Stimulated activated naive B cell treated with anti-CD40 and anti-IgM and Interleukin-4, amounts not matched to agents 10 μg/mL and 1 μg/mL and 100 μg/mL, for 72 hours (primary cell): ENCODE results near the gene SLC13A2.

Experiments
- ATAC-seq, 2 donors: fragments of 150-1000 bp; cut with Tn5 transposase; replicated peaks; 2 replicates each; pipeline ENCODE4 v1.10.0; 2021; ENCODE audit warnings: moderate library complexity in 1 of 2
- DNase-seq: peaks from one replicate; pipeline ENCODE4 v3.0.0; 2021
- H3K27ac Mint-ChIP-seq: one replicate; pipeline ENCODE4 v1.8.0; 2022; ENCODE audit warnings: mild to moderate bottlenecking, mixed read lengths
- H3K27me3 Mint-ChIP-seq, 2 donors: one replicate each; pipeline ENCODE4 v1.8.0; 2022; ENCODE audit warnings: mixed read lengths in 2 of 2
- H3K36me3 Mint-ChIP-seq, 2 donors: one replicate each; pipeline ENCODE4 v1.8.0; 2022; ENCODE audit warnings: mixed read lengths in 2 of 2, mild to moderate bottlenecking in 1 of 2
- H3K4me1 Mint-ChIP-seq, 2 donors: one replicate each; pipeline ENCODE4 v1.8.0; 2022; ENCODE audit warnings: mixed read lengths in 2 of 2, mild to moderate bottlenecking in 1 of 2
- H3K4me3 Mint-ChIP-seq, 2 donors: one replicate each; pipeline ENCODE4 v1.8.0; 2022; ENCODE audit warnings: mild to moderate bottlenecking in 2 of 2, mixed read lengths in 2 of 2, moderate library complexity in 1 of 2
- H3K9me3 Mint-ChIP-seq, 2 donors: one replicate each; pipeline ENCODE4 v1.8.0; 2022; ENCODE audit warnings: mixed read lengths in 2 of 2, mild to moderate bottlenecking in 1 of 2

Gene SLC13A2

GRCh38 chr17:28492352-28493310 is 19.2 kb downstream of the SLC13A2 start:
- H3K27me3 Mint-ChIP-seq, result peaks cover 3 to 16% of the 10 kb centered on the region in 2 donors
- no peak overlapping the region for H3K4me3 Mint-ChIP-seq
- ATAC-seq (peak; percentile 74 to 80), DNase-seq (no peak)
- H3K27ac Mint-ChIP-seq, result peak overlapping the region; percentile 60
- peaks cover 10 to 28% of the 10 kb centered on the region in 2 donors for H3K4me1 Mint-ChIP-seq
- no peaks in the 10 kb centered on the region for H3K9me3 Mint-ChIP-seq
- no peaks in the 10 kb centered on the region for H3K36me3 Mint-ChIP-seq

GRCh38 chr17:28493460-28493859 is 20.0 kb downstream of the SLC13A2 start:
- Mint-ChIP-seq H3K27ac (no peak overlapping the region), H3K4me3 (no peak overlapping the region), H3K27me3 (peaks cover 3 to 16% of the 10 kb centered on the region in 2 donors), H3K4me1 (peaks cover 10 to 28% of the 10 kb centered on the region in 2 donors), H3K9me3 (no peaks in the 10 kb centered on the region), H3K36me3 (no peaks in the 10 kb centered on the region)
- no peak for ATAC-seq
- DNase-seq, result no peak

GRCh38 chr17:28494445-28495188 is 21.2 kb downstream of the SLC13A2 start:
- DNase-seq (peak; percentile 70), ATAC-seq (peak; percentile 84 to 86)
- H3K4me1 Mint-ChIP-seq, result peaks cover 10 to 28% of the 10 kb centered on the region in 2 donors
- H3K4me3 Mint-ChIP-seq, result no peak overlapping the region
- H3K27me3 Mint-ChIP-seq, result peaks cover 3 to 16% of the 10 kb centered on the region in 2 donors
- H3K36me3 Mint-ChIP-seq, result no peaks in the 10 kb centered on the region
- H3K27ac Mint-ChIP-seq, result no peak overlapping the region
- no peaks in the 10 kb centered on the region for H3K9me3 Mint-ChIP-seq

- Mint-ChIP-seq H3K27me3 (peaks cover 3 to 16% of the 10 kb centered on the region in 2 donors), H3K36me3 (no peaks in the 10 kb centered on the region), H3K9me3 (no peaks in the 10 kb centered on the region), H3K4me3 (no peak overlapping the region), H3K4me1 (peaks cover 17 to 33% of the 10 kb centered on the region in 2 donors), H3K27ac (no peak overlapping the region)
- ATAC-seq (no peak), DNase-seq (no peak)
Observed at GRCh38 chr17:28495635-28496034, 22.2 kb downstream of the SLC13A2 start.

- H3K36me3 Mint-ChIP-seq, result no peaks in the 10 kb centered on the region
- no peak overlapping the region for H3K4me3 Mint-ChIP-seq
- peaks cover 22 to 38% of the 10 kb centered on the region in 2 donors for H3K4me1 Mint-ChIP-seq
- H3K9me3 Mint-ChIP-seq, result no peaks in the 10 kb centered on the region
- no peak overlapping the region for H3K27ac Mint-ChIP-seq
- DNase-seq (no peak), ATAC-seq (no peak)
- peaks cover 3 to 10% of the 10 kb centered on the region in 2 donors for H3K27me3 Mint-ChIP-seq
Observed at GRCh38 chr17:28497931-28498330, 24.5 kb downstream of the SLC13A2 start.

GRCh38 chr17:28498652-28499363 is 25.4 kb downstream of the SLC13A2 start:
- ATAC-seq, result no peak
- H3K4me1 Mint-ChIP-seq, result peaks cover 19 to 31% of the 10 kb centered on the region in 2 donors
- no peaks in the 10 kb centered on the region for H3K9me3 Mint-ChIP-seq
- no peaks in the 10 kb centered on the region for H3K36me3 Mint-ChIP-seq
- no peak for DNase-seq
- no peak overlapping the region for H3K4me3 Mint-ChIP-seq
- peaks cover 3 to 10% of the 10 kb centered on the region in 2 donors for H3K27me3 Mint-ChIP-seq
- no peak overlapping the region for H3K27ac Mint-ChIP-seq

- Mint-ChIP-seq H3K4me3 (no peak overlapping the region), H3K36me3 (no peaks in the 10 kb centered on the region), H3K9me3 (no peaks in the 10 kb centered on the region), H3K4me1 (peaks cover 19 to 25% of the 10 kb centered on the region in 2 donors), H3K27ac (no peak overlapping the region), H3K27me3 (peaks cover 3 to 10% of the 10 kb centered on the region in 2 donors)
- ATAC-seq, result no peak
- DNase-seq, result no peak
Observed at GRCh38 chr17:28499364-28499664, 25.9 kb downstream of the SLC13A2 start.

- Mint-ChIP-seq H3K4me3 (no peak overlapping the region), H3K4me1 (peaks cover 19 to 20% of the 10 kb centered on the region in 2 donors), H3K27ac (no peak overlapping the region), H3K36me3 (no peaks in the 10 kb centered on the region), H3K9me3 (no peaks in the 10 kb centered on the region), H3K27me3 (peaks cover 4 to 12% of the 10 kb centered on the region in 2 donors)
- ATAC-seq (no peak), DNase-seq (no peak)
Observed at GRCh38 chr17:28499684-28500357, 26.4 kb downstream of the SLC13A2 start.

- Mint-ChIP-seq H3K4me3 (peak overlapping the region in 1 of 2 donors; percentile 7), H3K27ac (peak overlapping the region; percentile 44), H3K9me3 (no peaks in the 10 kb centered on the region), H3K36me3 (no peaks in the 10 kb centered on the region), H3K27me3 (peaks cover 12 to 19% of the 10 kb centered on the region in 2 donors), H3K4me1 (peaks cover 18 to 19% of the 10 kb centered on the region in 2 donors)
- peak; percentile 74 to 81 for ATAC-seq
- peak; percentile 28 for DNase-seq
Observed at GRCh38 chr17:28500712-28501379, 27.4 kb downstream of the SLC13A2 start.

GRCh38 chr17:28501421-28502284 is 28.2 kb downstream of the SLC13A2 start:
- ATAC-seq (no peak), DNase-seq (no peak)
- no peaks in the 10 kb centered on the region for H3K36me3 Mint-ChIP-seq
- peaks cover 12 to 16% of the 10 kb centered on the region in 2 donors for H3K27me3 Mint-ChIP-seq
- H3K27ac Mint-ChIP-seq, result peak overlapping the region; percentile 44
- H3K4me1 Mint-ChIP-seq, result peaks cover 18 to 19% of the 10 kb centered on the region in 2 donors
- H3K4me3 Mint-ChIP-seq, result peak overlapping the region in 1 of 2 donors; percentile 21
- no peaks in the 10 kb centered on the region for H3K9me3 Mint-ChIP-seq

GRCh38 chr17:28503420-28503819 is 30.0 kb downstream of the SLC13A2 start:
- Mint-ChIP-seq H3K36me3 (no peaks in the 10 kb centered on the region), H3K4me1 (peaks cover 18 to 19% of the 10 kb centered on the region in 2 donors), H3K9me3 (no peaks in the 10 kb centered on the region), H3K27ac (no peak overlapping the region), H3K27me3 (peaks cover 21 to 28% of the 10 kb centered on the region in 2 donors), H3K4me3 (no peak overlapping the region)
- ATAC-seq (no peak), DNase-seq (no peak)

GRCh38 chr17:28505986-28506665 is 32.7 kb downstream of the SLC13A2 start, which contains the start of gene FOXN1:
Gene FOXN1 (plus strand): TSS chr17:28506348. CDS start chr17:28523970, 17,622 bp downstream.
- peaks cover 9% of the 10 kb centered on the region in 2 donors for H3K4me1 Mint-ChIP-seq
- no peak for ATAC-seq
- no peak for DNase-seq
- H3K27me3 Mint-ChIP-seq, result peaks cover 40 to 52% of the 10 kb centered on the region in 2 donors
- no peaks in the 10 kb centered on the region for H3K36me3 Mint-ChIP-seq
- no peak within 1 kb of the TSS for H3K27ac Mint-ChIP-seq
- H3K9me3 Mint-ChIP-seq, result no peaks in the 10 kb centered on the region
- no peak within 1 kb of the TSS for H3K4me3 Mint-ChIP-seq
